OCI-LY3 (cell line): ENCODE results near the gene SDK1.

ENCODE experiments used
- H2AFZ ChIP-seq: fragments of 200-600, 300-600 bp; shearing (Covaris generic); 2 replicates; pipeline ENCODE4 v1.6.0; 2014; ENCODE audit warnings: antibody characterized with exemption, low read depth, low read length
- H3K27ac ChIP-seq: fragments of 200-600, 300-600 bp; sonication (generic); 2 replicates; pipeline ENCODE4 v1.5.1; 2014; ENCODE audit warnings: mild to moderate bottlenecking, low read length, moderate library complexity, mixed read lengths
- H3K27me3 ChIP-seq: fragments of 200-600, 300-600 bp; sonication (generic); 2 replicates; pipeline ENCODE4 v1.6.1; 2014; ENCODE audit warnings: low read depth, low read length, mixed read lengths
- H3K36me3 ChIP-seq: fragments of 200-600, 300-600 bp; sonication (generic); replicated peaks from 2 replicates; pipeline ENCODE3; 2014; ENCODE audit warnings: low read depth, low read length, mixed read lengths
- H3K4me1 ChIP-seq: fragments of 300-600, 200-600 bp; sonication (generic); 2 replicates; pipeline ENCODE4 v1.6.1; 2014; ENCODE audit warnings: low read length, mixed read lengths
- H3K4me2 ChIP-seq: fragments of 200-600, 300-600 bp; sonication (generic); 2 replicates; pipeline ENCODE4 v1.6.1; 2014; ENCODE audit warnings: low read length, mixed read lengths
- H3K4me3 ChIP-seq: fragments of 300-600, 200-600 bp; sonication (generic); 2 replicates; pipeline ENCODE4 v1.5.1; 2014; ENCODE audit warnings: antibody characterized with exemption, mild to moderate bottlenecking, low read length, moderate library complexity
- H3K79me2 ChIP-seq: fragments of 300-600, 200-600 bp; shearing (Covaris generic); 2 replicates; pipeline ENCODE4 v1.6.1; 2014; ENCODE audit warnings: mild to moderate bottlenecking, low read length, mixed read lengths
- H3K9ac ChIP-seq: fragments of 300-600, 200-600 bp; shearing (Covaris generic); 2 replicates; pipeline ENCODE4 v1.6.0; 2014; ENCODE audit warnings: mild to moderate bottlenecking, low read length, moderate library complexity
- H3K9me3 ChIP-seq: fragments of 200-600, 300-600 bp; shearing (Covaris generic); 2 replicates; pipeline ENCODE4 v1.6.1; 2014; ENCODE audit warnings: low read length, mixed read lengths; ENCODE audit not compliant: insufficient read depth
- H4K20me1 ChIP-seq: fragments of 200-600, 300-600 bp; sonication (generic); 2 replicates; pipeline ENCODE4 v1.6.1; 2016; ENCODE audit warnings: low read length, mixed read lengths; ENCODE audit not compliant: insufficient read depth
- CTCF ChIP-seq: fragments of 200-600, 300-600 bp; sonication (generic); IDR thresholded peaks from 2 replicates; pipeline ENCODE4 v1.5.1; 2014; ENCODE audit warnings: antibody characterized with exemption, low read length, low read depth
- EZH2phosphoT487 ChIP-seq: fragments of 200-600 bp; shearing (Covaris generic); IDR thresholded peaks from 2 replicates; pipeline ENCODE4 v1.6.1; 2018; ENCODE audit warnings: antibody characterized with exemption, mixed run types, low read depth

Gene SDK1

GRCh38 chr7:4174016-4174415, 873.0 kb downstream of the SDK1 start:
- H4K20me1 ChIP-seq: no peaks in the 10 kb centered on the region
- H3K79me2 ChIP-seq: no peaks in the 10 kb centered on the region
- no peak overlapping the region for H3K4me3 ChIP-seq
- TF ChIP-seq EZH2phosphoT487 (no peak), CTCF (no peak)
- no peak overlapping the region for H3K4me2 ChIP-seq
- H3K27ac ChIP-seq: no peak overlapping the region
- H3K9ac ChIP-seq: no peak overlapping the region
- no peak overlapping the region for H2AFZ ChIP-seq
- no peaks in the 10 kb centered on the region for H3K36me3 ChIP-seq
- H3K9me3 ChIP-seq: no peaks in the 10 kb centered on the region
- H3K27me3 ChIP-seq: no peaks in the 10 kb centered on the region
- no peaks in the 10 kb centered on the region for H3K4me1 ChIP-seq

- no peaks in the 10 kb centered on the region for H3K9me3 ChIP-seq
- no peaks in the 10 kb centered on the region for H3K79me2 ChIP-seq
- H3K4me1 ChIP-seq: no peaks in the 10 kb centered on the region
- H3K27ac ChIP-seq: no peak overlapping the region
- no peak overlapping the region for H3K4me2 ChIP-seq
- H3K9ac ChIP-seq: no peak overlapping the region
- no peaks in the 10 kb centered on the region for H3K36me3 ChIP-seq
- no peaks in the 10 kb centered on the region for H3K27me3 ChIP-seq
- H4K20me1 ChIP-seq: no peaks in the 10 kb centered on the region
- H2AFZ ChIP-seq: no peak overlapping the region
- no peak overlapping the region for H3K4me3 ChIP-seq
- TF ChIP-seq CTCF: no peak
- no peak for TF ChIP-seq EZH2phosphoT487
These were observed 873.4 kb downstream of the SDK1 start for GRCh38 chr7:4174451-4174850.

GRCh38 chr7:4174884-4175283, 873.8 kb downstream of the SDK1 start:
- Histone ChIP-seq H3K9ac (no peak overlapping the region), H3K36me3 (no peaks in the 10 kb centered on the region), H3K27ac (no peak overlapping the region), H3K4me2 (no peak overlapping the region), H3K4me1 (no peaks in the 10 kb centered on the region), H3K79me2 (no peaks in the 10 kb centered on the region), H2AFZ (no peak overlapping the region), H3K4me3 (no peak overlapping the region), H3K9me3 (no peaks in the 10 kb centered on the region), H4K20me1 (no peaks in the 10 kb centered on the region), H3K27me3 (no peaks in the 10 kb centered on the region)
- TF ChIP-seq CTCF (no peak), EZH2phosphoT487 (no peak)

GRCh38 chr7:4175346-4175973, 874.4 kb downstream of the SDK1 start:
- Histone ChIP-seq H2AFZ (no peak overlapping the region), H3K9me3 (no peaks in the 10 kb centered on the region), H3K4me2 (no peak overlapping the region), H3K9ac (no peak overlapping the region), H3K4me3 (no peak overlapping the region), H4K20me1 (no peaks in the 10 kb centered on the region), H3K4me1 (no peaks in the 10 kb centered on the region), H3K36me3 (no peaks in the 10 kb centered on the region), H3K27me3 (no peaks in the 10 kb centered on the region), H3K27ac (no peak overlapping the region), H3K79me2 (no peaks in the 10 kb centered on the region)
- no peak for TF ChIP-seq CTCF
- TF ChIP-seq EZH2phosphoT487: no peak
